ENCODE measurements around the gene PLPPR3. TPM values are rescaled to one million over a fixed set of nuclear protein-coding genes. Genes with fewer than 3 reads are reported as not detected.

Gene PLPPR3, protein sequence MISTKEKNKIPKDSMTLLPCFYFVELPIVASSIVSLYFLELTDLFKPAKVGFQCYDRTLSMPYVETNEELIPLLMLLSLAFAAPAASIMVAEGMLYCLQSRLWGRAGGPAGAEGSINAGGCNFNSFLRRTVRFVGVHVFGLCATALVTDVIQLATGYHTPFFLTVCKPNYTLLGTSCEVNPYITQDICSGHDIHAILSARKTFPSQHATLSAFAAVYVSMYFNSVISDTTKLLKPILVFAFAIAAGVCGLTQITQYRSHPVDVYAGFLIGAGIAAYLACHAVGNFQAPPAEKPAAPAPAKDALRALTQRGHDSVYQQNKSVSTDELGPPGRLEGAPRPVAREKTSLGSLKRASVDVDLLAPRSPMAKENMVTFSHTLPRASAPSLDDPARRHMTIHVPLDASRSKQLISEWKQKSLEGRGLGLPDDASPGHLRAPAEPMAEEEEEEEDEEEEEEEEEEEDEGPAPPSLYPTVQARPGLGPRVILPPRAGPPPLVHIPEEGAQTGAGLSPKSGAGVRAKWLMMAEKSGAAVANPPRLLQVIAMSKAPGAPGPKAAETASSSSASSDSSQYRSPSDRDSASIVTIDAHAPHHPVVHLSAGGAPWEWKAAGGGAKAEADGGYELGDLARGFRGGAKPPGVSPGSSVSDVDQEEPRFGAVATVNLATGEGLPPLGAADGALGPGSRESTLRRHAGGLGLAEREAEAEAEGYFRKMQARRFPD
- total RNA-seq (2014; rRNA removed; shearing (Covaris generic)): not detected in 2 replicates

DNA sequence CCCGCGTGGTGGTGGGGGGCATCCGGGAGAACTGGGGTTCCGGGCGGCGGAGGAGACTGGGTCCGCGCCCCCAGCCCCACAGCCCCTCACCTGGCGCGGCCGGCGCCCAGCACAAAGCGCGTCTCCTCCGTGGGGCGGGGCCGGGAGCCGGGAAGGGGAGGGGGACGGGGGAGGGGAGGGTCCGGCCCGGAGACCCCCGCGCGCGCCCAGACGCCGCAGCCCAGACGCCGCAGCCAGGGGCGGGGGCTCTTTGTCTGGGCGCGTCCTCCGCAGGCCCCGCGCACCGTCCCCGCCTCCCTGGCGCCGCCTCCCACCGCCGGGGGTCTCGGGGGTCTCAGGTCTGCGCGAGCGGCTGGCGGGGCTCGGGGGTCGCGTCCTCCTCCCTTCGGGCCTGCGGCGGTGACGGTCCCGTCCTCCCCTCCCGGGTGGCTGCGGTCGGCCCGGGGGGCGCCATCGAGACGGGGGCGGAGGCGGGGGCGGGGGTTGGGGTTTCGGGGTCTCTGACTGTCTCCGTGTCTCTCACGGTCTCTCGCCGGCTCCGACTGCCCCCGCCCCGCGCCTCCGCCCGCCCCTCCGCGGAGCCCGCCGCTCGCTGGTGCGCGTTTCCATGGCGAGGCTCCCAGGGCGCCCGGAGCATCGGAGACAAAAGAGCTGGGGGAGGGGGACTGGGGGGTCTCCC is at the start of gene PLPPR3:
TSS of gene PLPPR3 (minus strand) at position 131 of the 679 bp plus-strand sequence. CDS start 396 bp downstream, outside the sequence.
- DNase-seq (ENCODE audit: low spot score): no peak

- DNase-seq (ENCODE audit: low spot score): no peak
These were observed 49.2 kb upstream of the PLPPR3 start for GRCh38 chr19:870963-871401.

DNA sequence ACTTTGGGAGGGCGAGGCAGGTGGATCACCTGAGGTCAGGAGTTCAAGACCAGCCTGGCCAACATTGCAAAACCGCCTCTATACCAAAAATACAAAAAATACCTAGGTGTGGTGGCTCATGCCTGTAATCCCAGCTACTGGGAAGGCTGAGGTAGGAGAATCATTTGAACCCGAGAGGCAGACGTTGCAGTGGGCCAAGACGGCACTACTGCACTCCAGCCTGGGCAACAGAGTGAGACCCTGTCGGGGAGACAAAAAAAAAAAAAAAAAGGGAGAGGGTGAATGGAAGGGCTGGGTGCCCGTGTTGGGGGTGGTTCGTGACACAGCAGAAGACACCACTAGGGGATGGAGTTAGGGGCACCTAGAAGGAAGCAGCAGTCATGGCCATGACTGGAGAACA is 48.6 kb upstream of the PLPPR3 start:
- no peak for DNase-seq (ENCODE audit: low spot score)

DNA sequence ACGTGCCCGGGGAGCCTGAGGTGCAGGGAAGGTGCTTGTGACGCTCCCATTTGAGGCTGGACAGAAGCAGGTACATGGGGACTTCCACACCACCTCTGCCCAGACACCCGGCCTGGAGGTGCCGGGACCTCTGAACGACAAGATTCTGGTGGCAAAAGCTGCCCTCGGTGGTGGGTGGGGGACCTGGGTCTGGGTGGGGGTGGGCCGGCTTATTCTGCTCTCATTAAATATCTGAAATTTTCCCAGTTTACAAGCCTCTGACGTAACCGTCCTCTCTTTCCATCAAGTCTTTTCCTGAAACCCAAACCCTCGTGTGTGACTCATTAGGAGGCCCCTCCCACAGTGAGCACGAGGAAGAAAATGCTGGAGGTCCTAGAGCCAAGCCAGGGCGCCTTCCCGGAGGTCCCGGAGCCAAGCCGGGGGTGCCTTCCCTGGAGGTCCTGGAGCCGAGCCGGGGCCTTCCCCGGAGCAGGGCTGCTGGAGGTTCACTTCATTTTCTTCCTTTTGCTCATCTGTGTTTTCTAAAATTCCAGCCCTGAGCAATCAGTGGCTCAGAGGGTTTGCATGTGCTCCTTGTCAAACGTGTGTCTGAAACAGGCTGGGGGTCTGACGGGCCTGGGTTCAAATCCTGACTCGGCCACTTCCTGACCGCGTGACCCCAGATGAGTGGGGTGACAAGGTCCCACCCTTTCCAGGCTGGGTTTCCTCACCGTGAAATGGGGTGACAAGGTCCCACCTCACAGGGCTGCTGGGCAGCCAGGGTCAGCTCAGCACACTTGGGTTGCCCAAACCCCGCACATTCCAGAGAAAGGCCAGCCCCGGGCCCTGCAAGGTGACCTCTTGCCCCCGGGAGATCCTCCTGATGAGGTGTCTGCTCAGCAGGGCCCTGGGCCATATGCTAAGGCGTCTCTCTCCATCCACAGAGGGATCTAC is 47.8 kb upstream of the PLPPR3 start:
- peak; percentile 41 for DNase-seq (ENCODE audit: low spot score)

DNA sequence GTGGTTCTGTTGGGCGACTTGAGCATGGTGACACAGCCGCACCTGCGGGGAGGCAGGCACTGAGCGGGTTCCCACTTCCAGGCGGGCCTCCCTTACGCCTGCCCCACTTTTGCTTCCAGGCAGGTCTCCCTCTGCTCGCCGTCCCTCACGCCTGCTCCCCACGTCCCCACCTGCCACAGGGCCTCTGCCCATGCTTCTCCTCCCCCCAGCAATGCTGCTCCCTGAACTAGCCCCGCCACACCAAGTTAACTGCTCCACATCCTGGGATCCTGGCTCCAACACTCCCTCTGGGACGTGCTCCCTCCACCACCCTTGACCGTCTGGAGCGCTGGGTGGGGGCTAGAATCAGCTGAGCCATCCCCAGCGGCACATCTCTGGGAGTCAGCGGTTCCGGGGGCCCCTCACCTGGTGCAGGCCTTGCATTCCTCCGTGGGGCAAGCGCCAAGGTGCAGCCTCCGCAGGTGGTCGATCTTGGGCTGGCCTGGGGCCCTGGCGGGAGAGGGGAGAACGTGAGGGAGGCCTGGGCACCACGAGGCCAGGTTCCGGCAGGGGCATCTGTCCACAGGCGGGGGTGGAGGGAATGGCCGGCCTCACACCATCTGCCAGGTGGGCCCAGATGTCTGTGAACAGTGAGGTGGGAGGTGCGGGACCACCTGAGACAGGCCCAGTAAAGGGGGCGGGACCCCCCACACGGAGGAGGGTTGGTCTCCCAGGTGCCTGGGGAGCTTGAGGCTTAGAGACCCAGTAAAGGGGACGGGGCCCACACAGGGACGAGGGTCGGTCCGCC is 46.9 kb upstream of the PLPPR3 start:
- DNase-seq (ENCODE audit: low spot score): no peak

DNA sequence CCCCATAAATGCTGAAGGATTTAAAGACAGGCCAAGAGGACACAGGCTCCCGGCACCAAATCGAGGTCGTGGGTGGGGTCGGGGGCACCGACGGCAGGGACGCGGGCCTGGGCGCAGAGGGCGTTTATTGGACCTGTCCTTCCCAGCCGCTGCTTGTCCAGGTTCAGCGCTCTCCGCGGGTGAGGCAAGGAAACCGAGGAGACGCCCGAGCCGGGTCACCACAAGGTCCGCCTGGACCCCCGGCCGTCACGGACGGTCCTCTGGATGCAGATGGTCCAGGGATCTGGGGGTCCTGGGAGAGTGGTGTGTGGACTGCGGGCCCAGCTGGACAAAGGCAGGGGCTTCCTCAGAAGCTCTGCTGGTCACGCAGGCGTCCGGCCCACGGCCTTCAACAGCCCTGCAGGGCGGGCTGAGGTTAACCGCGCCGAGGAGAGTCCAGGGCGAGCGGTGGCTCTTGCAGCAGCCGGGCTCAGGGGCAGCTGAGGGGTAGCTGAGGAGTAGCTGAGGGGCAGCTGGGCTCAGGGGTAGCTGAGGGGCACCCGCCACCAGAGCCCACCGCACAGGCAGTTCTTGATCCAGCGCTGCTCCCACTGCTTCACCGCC is 46.2 kb upstream of the PLPPR3 start:
- DNase-seq (ENCODE audit: low spot score): no peak

DNA sequence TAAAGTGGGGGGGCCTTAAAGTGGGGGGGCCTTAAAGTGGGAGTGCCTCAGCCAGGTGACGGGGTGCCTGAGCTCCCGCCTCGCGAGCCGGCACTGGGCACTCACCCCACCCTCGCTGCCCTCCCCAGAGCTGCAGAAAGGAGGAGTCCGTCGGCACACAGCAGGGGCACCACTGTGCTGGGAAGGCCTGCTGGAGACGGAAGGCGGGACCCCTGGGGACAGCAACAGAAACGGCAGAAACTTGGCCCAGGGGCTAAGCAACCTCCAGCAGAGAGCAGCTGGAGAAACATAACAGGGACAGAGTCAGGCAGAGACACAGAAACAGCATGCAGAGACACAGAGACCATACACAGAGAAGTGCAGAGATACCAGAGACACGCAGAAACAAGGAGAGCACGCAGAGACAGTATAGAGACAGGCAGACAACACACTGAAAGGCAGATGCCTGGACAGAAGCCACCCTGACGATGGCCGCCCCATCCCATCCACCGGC is 45.6 kb upstream of the PLPPR3 start:
- no peak for DNase-seq (ENCODE audit: low spot score)

GRCh38 chr19:866769-867300 is 45.1 kb upstream of the PLPPR3 start:
- DNase-seq (ENCODE audit: low spot score): no peak

DNA sequence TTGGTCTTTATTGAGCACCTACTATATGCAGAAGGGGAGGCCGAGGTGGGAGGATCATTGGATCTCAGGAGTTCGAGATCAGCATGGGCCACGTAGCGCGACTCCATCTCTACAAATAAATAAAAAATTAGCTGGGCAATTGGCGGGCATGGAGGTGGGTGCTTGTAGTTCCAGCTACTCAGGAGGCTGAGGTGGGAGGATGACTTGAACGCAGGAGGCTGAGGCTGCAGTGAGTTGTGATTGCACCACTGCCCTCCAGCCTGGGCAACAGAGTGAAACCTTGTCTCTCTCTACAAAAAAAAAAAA is 41.5 kb upstream of the PLPPR3 start:
- DNase-seq (ENCODE audit: low spot score): no peak

DNA sequence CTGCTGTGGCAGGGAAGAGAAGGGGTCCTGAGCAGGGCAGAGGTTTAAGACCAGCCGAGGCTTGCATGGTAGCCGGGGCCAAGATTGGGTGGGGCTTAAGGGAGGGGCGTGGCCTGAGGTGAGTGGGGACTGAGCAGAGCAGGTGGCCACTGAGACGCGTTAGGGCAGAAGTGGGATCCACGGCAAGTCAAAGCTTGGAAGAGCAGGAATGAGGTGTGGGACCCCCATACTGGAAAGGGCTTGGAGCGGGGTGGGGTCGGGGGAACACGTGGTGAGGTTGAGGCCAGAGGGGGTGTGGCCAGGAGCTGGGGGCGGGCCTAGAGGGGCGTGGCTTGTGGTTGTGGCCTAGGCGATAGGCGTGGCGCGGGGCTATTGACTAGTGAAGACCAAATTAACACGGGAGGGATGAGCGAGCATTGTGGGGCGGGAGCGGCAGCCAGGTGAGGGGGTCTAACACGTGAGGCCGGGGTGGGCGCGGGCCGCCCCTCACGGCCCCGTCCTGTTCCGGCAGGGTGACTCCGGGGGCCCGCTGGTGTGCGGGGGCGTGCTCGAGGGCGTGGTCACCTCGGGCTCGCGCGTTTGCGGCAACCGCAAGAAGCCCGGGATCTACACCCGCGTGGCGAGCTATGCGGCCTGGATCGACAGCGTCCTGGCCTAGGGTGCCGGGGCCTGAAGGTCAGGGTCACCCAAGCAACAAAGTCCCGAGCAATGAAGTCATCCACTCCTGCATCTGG is 41.0 kb upstream of the PLPPR3 start:
- no peak for DNase-seq (ENCODE audit: low spot score)

- peak; percentile 17 for DNase-seq (ENCODE audit: low spot score)
These were observed 40.2 kb upstream of the PLPPR3 start for GRCh38 chr19:861756-862580.

DNA sequence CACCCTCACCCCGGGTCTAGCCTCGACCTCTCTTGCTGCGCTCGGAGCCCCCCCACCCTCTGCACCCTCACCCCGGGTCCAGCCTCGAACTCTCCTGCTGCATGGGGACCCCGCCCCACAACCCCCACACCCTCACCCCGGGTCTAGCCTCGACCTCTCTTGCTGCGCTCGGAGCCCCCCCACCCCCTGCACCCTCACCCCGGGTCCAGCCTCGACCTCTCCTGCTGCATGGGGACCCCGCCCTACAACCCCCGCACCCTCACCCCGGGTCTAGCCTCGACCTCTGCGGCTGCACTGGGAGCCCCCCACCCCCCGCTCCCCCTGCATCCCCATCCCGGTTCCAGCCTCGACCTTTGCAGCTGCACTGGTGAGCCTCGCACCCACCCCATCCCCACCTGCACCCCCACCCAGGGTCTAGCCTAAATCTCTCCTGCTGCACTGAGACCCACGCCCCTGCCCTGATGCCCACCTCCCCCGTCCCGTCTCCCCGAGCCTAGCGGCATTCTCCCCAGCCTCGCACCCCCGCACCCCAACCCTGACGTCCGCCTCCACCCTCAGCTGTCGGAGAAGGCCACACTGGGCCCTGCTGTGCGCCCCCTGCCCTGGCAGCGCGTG is 39.5 kb upstream of the PLPPR3 start:
- DNase-seq (ENCODE audit: low spot score): no peak

GRCh38 chr19:858868-859843 is 37.4 kb upstream of the PLPPR3 start, which contains the start of gene CFD:
Gene CFD, plus strand, starts transcription at chr19:859664. Its CDS starts 26 bp downstream, at chr19:859690.
- peak; percentile 14 for DNase-seq (ENCODE audit: low spot score)

- no peak for DNase-seq (ENCODE audit: low spot score)
These were observed 36.5 kb upstream of the PLPPR3 start for GRCh38 chr19:858284-858683.

DNA sequence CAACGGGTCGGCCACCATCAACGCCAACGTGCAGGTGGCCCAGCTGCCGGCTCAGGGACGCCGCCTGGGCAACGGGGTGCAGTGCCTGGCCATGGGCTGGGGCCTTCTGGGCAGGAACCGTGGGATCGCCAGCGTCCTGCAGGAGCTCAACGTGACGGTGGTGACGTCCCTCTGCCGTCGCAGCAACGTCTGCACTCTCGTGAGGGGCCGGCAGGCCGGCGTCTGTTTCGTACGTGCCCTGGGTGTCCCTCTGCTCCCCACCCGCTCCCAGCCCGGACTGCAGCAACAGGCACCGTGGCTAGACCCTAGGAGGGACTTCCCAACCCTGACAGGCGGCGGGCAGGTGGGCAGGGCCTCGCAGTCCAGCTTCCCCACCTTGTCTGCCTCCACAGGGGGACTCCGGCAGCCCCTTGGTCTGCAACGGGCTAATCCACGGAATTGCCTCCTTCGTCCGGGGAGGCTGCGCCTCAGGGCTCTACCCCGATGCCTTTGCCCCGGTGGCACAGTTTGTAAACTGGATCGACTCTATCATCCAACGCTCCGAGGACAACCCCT is 33.9 kb upstream of the PLPPR3 start:
- DNase-seq (ENCODE audit: low spot score): no peak

- DNase-seq (ENCODE audit: low spot score): no peak
These were observed 33.4 kb upstream of the PLPPR3 start for GRCh38 chr19:855142-855541.

All from HT-29 (cell line).